ENCODE measurements around the gene SPEM2.

DNA sequence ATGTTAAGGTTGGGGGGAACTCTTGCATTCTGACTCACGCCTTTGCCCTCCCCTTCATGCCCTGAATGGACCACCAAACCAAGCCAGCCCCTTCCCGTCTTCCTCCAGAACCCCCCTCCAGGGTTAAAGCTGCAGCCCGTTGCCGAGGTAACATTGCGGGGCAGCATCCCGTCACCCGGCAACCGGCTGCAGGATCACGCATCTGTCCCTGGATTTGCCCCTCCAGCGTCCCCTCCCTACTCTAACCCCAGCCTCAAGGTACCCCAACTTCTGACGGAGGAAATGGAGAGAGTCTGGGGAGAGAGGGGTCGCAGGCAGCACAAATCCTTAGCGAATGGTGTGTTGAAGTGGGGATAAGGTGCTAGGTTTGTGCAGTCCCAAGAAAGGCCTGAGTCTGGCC, 18.3 kb upstream of the SPEM2 start:
- TF ChIP-seq POLR2AphosphoS5 (IDR thresholded peaks at IDR 0.05), result no peak
- no peak for TF ChIP-seq SMC3 (conservative IDR thresholded peaks at IDR 0.05; ENCODE audit: poor library complexity)
- TF ChIP-seq, protein P1, sequence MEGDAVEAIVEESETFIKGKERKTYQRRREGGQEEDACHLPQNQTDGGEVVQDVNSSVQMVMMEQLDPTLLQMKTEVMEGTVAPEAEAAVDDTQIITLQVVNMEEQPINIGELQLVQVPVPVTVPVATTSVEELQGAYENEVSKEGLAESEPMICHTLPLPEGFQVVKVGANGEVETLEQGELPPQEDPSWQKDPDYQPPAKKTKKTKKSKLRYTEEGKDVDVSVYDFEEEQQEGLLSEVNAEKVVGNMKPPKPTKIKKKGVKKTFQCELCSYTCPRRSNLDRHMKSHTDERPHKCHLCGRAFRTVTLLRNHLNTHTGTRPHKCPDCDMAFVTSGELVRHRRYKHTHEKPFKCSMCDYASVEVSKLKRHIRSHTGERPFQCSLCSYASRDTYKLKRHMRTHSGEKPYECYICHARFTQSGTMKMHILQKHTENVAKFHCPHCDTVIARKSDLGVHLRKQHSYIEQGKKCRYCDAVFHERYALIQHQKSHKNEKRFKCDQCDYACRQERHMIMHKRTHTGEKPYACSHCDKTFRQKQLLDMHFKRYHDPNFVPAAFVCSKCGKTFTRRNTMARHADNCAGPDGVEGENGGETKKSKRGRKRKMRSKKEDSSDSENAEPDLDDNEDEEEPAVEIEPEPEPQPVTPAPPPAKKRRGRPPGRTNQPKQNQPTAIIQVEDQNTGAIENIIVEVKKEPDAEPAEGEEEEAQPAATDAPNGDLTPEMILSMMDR (IDR thresholded peaks at IDR 0.05; ENCODE audit: poor library complexity, severe bottlenecking), result no peak
- no peak for TF ChIP-seq EZH2 (IDR thresholded peaks at IDR 0.05; ENCODE audit: borderline replicate concordance, insufficient read depth, low read length, poor library complexity, severe bottlenecking)
- TF ChIP-seq EP300 (conservative IDR thresholded peaks at IDR 0.05; ENCODE audit: poor library complexity, severe bottlenecking), result no peak
